H9 (cell line): ENCODE data around the gene NUBPL. TPM values are rescaled to one million over a fixed set of nuclear protein-coding genes. Genes with fewer than 3 reads are reported as not detected.

Source experiments
- DNase-seq: peaks from one replicate; pipeline ENCODE4 v3.0.0-alpha.2; 2017
- H2AFZ ChIP-seq: one replicate; pipeline ENCODE4 v1.6.1; 2013; ENCODE audit warnings: mild to moderate bottlenecking, low read length, control low read depth, moderate library complexity
- H2AK5ac ChIP-seq: 2 replicates; pipeline ENCODE4 v1.6.1; 2013; ENCODE audit warnings: low read length, control low read depth, mixed read lengths; ENCODE audit not compliant: insufficient read length
- H2BK120ac ChIP-seq: one replicate; pipeline ENCODE4 v1.6.1; 2013; ENCODE audit warnings: low read depth, mild to moderate bottlenecking, low read length, control low read depth, inconsistent platforms; ENCODE audit not compliant: poor library complexity, severe bottlenecking
- H2BK12ac ChIP-seq: 2 replicates; pipeline ENCODE4 v1.6.1; 2013; ENCODE audit warnings: low read length, control low read depth, mixed read lengths, low read depth; ENCODE audit not compliant: insufficient read length
- H2BK15ac ChIP-seq: 2 replicates; pipeline ENCODE4 v1.6.1; 2013; ENCODE audit warnings: low read depth, low read length, control low read depth
- H2BK20ac ChIP-seq: one replicate; pipeline ENCODE4 v1.6.1; 2013; ENCODE audit warnings: low read depth, mild to moderate bottlenecking, low read length, control low read depth, inconsistent platforms; ENCODE audit not compliant: poor library complexity, severe bottlenecking
- H2BK5ac ChIP-seq: 2 replicates; pipeline ENCODE4 v1.6.1; 2013; ENCODE audit warnings: low read length, control low read depth, mixed read lengths; ENCODE audit not compliant: insufficient read length
- H3K14ac ChIP-seq: 2 replicates; pipeline ENCODE4 v1.6.1; 2013; ENCODE audit warnings: low read length, control low read depth; ENCODE audit not compliant: insufficient read depth
- H3K18ac ChIP-seq: 2 replicates; pipeline ENCODE4 v1.6.1; 2013; ENCODE audit warnings: low read depth, mild to moderate bottlenecking, mixed read lengths, low read length, control low read depth; ENCODE audit not compliant: insufficient read length
- H3K23ac ChIP-seq: 2 replicates; pipeline ENCODE4 v1.6.1; 2013; ENCODE audit warnings: low read length, control low read depth, mixed read lengths, low read depth; ENCODE audit not compliant: insufficient read length
- H3K23me2 ChIP-seq: 2 replicates; pipeline ENCODE4 v1.6.1; 2013; ENCODE audit warnings: low read depth, mild to moderate bottlenecking, mixed read lengths, low read length, control low read depth; ENCODE audit not compliant: insufficient read length, poor library complexity, severe bottlenecking
- H3K27ac ChIP-seq: 2 replicates; pipeline ENCODE4 v1.5.1; 2013; ENCODE audit warnings: low read length, control low read depth, mixed read lengths, low read depth; ENCODE audit not compliant: insufficient read length
- H3K27me3 ChIP-seq: 2 replicates; pipeline ENCODE4 v1.6.1; 2013; ENCODE audit warnings: low read length, control low read depth, inconsistent platforms; ENCODE audit not compliant: insufficient read depth
- H3K4ac ChIP-seq: 2 replicates; pipeline ENCODE4 v1.6.1; 2013; ENCODE audit warnings: low read depth, mild to moderate bottlenecking, control low read depth, inconsistent platforms, low read length, moderate library complexity
- H3K4me1 ChIP-seq: 2 replicates; pipeline ENCODE4 v1.6.1; 2013; ENCODE audit warnings: low read length, control low read depth, inconsistent platforms; ENCODE audit not compliant: insufficient read depth
- H3K4me2 ChIP-seq: 2 replicates; pipeline ENCODE4 v1.6.1; 2013; ENCODE audit warnings: low read length, control low read depth, mixed read lengths; ENCODE audit not compliant: insufficient read length, insufficient read depth
- H3K56ac ChIP-seq: 2 replicates; pipeline ENCODE4 v1.6.1; 2013; ENCODE audit warnings: low read depth, mild to moderate bottlenecking, mixed read lengths, low read length, control low read depth; ENCODE audit not compliant: insufficient read length
- H3K79me1 ChIP-seq: 2 replicates; pipeline ENCODE4 v1.6.1; 2013; ENCODE audit warnings: low read depth, mild to moderate bottlenecking, moderate library complexity, low read length, control low read depth, inconsistent platforms; ENCODE audit not compliant: insufficient read depth, poor library complexity, severe bottlenecking
- H3K79me2 ChIP-seq: 2 replicates; pipeline ENCODE4 v1.6.1; 2013; ENCODE audit warnings: low read length, control low read depth, inconsistent platforms; ENCODE audit not compliant: insufficient read depth
- H3K9ac ChIP-seq: 2 replicates; pipeline ENCODE4 v1.6.1; 2013; ENCODE audit warnings: low read length, control low read depth, mixed read lengths; ENCODE audit not compliant: insufficient read length; ENCODE audit errors: extremely low read depth
- H3K9me3 ChIP-seq: one replicate; pipeline ENCODE4 v1.6.1; 2013; ENCODE audit warnings: low read depth, low read length, inconsistent platforms; ENCODE audit not compliant: control insufficient read depth
- H3T11ph ChIP-seq: one replicate; pipeline ENCODE4 v1.6.1; 2013; ENCODE audit warnings: mild to moderate bottlenecking, low read length, control low read depth, inconsistent platforms
- H4K20me1 ChIP-seq: one replicate; pipeline ENCODE4 v1.6.1; 2013; ENCODE audit not compliant: control insufficient read depth, insufficient read length, insufficient read depth
- H4K5ac ChIP-seq: 2 replicates; pipeline ENCODE4 v1.6.1; 2013; ENCODE audit warnings: low read depth, mild to moderate bottlenecking, mixed read lengths, low read length, control low read depth; ENCODE audit not compliant: insufficient read length
- H4K8ac ChIP-seq: replicated peaks from 2 replicates; pipeline ENCODE4 v1.6.1; 2013; ENCODE audit warnings: low read length, control low read depth, mixed read lengths, low read depth; ENCODE audit not compliant: insufficient read length
- H4K91ac ChIP-seq: 2 replicates; pipeline ENCODE4 v1.6.1; 2013; ENCODE audit warnings: low read depth, mild to moderate bottlenecking, moderate library complexity, mixed read lengths, low read length, control low read depth; ENCODE audit not compliant: insufficient read length
- H3K27ac Mint-ChIP-seq, 3 experiments: 2 replicates in 2 of 3; 3 replicates in 1 of 3; pipeline ENCODE4 v1.8.0; 2020 to 2021; ENCODE audit warnings: mixed read lengths in 3 of 3, mild to moderate bottlenecking in 1 of 3, moderate library complexity in 1 of 3
- H3K27me3 Mint-ChIP-seq: 2 replicates; pipeline ENCODE4 v1.8.0; 2021; ENCODE audit warnings: low read depth, mild to moderate bottlenecking, moderate library complexity, mixed read lengths
- H3K36me3 Mint-ChIP-seq, 3 experiments: 2 replicates in 2 of 3; 3 replicates in 1 of 3; pipeline ENCODE4 v1.8.0; 2020 to 2021; ENCODE audit warnings: low read depth in 3 of 3, mixed read lengths in 3 of 3; ENCODE audit not compliant: insufficient read depth in 1 of 3
- H3K4me1 Mint-ChIP-seq, 2 experiments: 2 replicates each; pipeline ENCODE4 v1.8.0; 2020; ENCODE audit warnings: mixed read lengths in 2 of 2
- H3K4me3 Mint-ChIP-seq, 2 experiments: 2 replicates in 1 of 2; 3 replicates in 1 of 2; pipeline ENCODE4 v1.8.0; 2020 to 2021; ENCODE audit warnings: mild to moderate bottlenecking in 2 of 2, mixed read lengths in 2 of 2, moderate library complexity in 1 of 2
- H3K9me3 Mint-ChIP-seq, 2 experiments: 2 replicates in 1 of 2; 3 replicates in 1 of 2; pipeline ENCODE4 v1.8.0; 2020; ENCODE audit warnings: mild to moderate bottlenecking in 2 of 2, mixed read lengths in 2 of 2, moderate library complexity in 1 of 2
- total RNA-seq: library from RNA; stranded (reverse); gene quantifications from 2 replicates; pipeline ENCODE4 v1.2.1, GENCODE V29; 2021
- TF ChIP-seq, protein P1 (sequence below): fragments of 200-600 bp; sonication (generic); conservative IDR thresholded peaks from 3 replicates; pipeline ENCODE4 v1.8.0; 2021; ENCODE audit warnings: antibody characterized with exemption, mild to moderate bottlenecking

Gene NUBPL
- total RNA-seq, 1 experiment from 2014 or later = 14.8 TPM

GRCh38 chr14:31825459-31825858 is 264.3 kb downstream of the NUBPL start:
- H3K23me2 ChIP-seq = no peaks in the 10 kb centered on the region
- H3K4ac ChIP-seq = no peak overlapping the region
- no peak overlapping the region for H2BK120ac ChIP-seq
- no peak overlapping the region for H3T11ph ChIP-seq
- H3K23ac ChIP-seq = no peak overlapping the region
- no peak overlapping the region for H3K14ac ChIP-seq
- H3K56ac ChIP-seq = no peak overlapping the region
- Mint-ChIP-seq H3K36me3 (no peaks in the 10 kb centered on the region), H3K27me3 (no peaks in the 10 kb centered on the region), H3K27ac (no peak overlapping the region; a peak in 1 of 7 replicates), H3K4me3 (no peak overlapping the region), H3K9me3 (no peaks in the 10 kb centered on the region), H3K4me1 (peaks cover 0 to 5% of the 10 kb centered on the region in 2 experiments; a peak in 1 of 4 replicates)
- H3K27me3 ChIP-seq = no peaks in the 10 kb centered on the region
- H3K9ac ChIP-seq = no peak overlapping the region
- no peak overlapping the region for H3K18ac ChIP-seq
- H2AK5ac ChIP-seq = no peak overlapping the region
- no peak overlapping the region for H2BK20ac ChIP-seq
- no peak overlapping the region for H4K91ac ChIP-seq
- H4K8ac ChIP-seq = no peak overlapping the region
- no peaks in the 10 kb centered on the region for H3K79me1 ChIP-seq
- DNase-seq = no peak
- H2BK15ac ChIP-seq = no peak overlapping the region
- TF ChIP-seq, protein P1, sequence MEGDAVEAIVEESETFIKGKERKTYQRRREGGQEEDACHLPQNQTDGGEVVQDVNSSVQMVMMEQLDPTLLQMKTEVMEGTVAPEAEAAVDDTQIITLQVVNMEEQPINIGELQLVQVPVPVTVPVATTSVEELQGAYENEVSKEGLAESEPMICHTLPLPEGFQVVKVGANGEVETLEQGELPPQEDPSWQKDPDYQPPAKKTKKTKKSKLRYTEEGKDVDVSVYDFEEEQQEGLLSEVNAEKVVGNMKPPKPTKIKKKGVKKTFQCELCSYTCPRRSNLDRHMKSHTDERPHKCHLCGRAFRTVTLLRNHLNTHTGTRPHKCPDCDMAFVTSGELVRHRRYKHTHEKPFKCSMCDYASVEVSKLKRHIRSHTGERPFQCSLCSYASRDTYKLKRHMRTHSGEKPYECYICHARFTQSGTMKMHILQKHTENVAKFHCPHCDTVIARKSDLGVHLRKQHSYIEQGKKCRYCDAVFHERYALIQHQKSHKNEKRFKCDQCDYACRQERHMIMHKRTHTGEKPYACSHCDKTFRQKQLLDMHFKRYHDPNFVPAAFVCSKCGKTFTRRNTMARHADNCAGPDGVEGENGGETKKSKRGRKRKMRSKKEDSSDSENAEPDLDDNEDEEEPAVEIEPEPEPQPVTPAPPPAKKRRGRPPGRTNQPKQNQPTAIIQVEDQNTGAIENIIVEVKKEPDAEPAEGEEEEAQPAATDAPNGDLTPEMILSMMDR = no peak
- H4K5ac ChIP-seq = no peak overlapping the region
- H3K4me1 ChIP-seq = no peaks in the 10 kb centered on the region
- H4K20me1 ChIP-seq = no peaks in the 10 kb centered on the region
- no peak overlapping the region for H2BK12ac ChIP-seq
- no peak overlapping the region for H3K4me2 ChIP-seq
- H2BK5ac ChIP-seq = no peak overlapping the region
- H3K27ac ChIP-seq = no peak overlapping the region
- H2AFZ ChIP-seq = no peak overlapping the region
- no peaks in the 10 kb centered on the region for H3K79me2 ChIP-seq
- no peaks in the 10 kb centered on the region for H3K9me3 ChIP-seq
